Measurements from ENCODE around the gene TMEM255B.

The TMEM255B gene

DNA sequence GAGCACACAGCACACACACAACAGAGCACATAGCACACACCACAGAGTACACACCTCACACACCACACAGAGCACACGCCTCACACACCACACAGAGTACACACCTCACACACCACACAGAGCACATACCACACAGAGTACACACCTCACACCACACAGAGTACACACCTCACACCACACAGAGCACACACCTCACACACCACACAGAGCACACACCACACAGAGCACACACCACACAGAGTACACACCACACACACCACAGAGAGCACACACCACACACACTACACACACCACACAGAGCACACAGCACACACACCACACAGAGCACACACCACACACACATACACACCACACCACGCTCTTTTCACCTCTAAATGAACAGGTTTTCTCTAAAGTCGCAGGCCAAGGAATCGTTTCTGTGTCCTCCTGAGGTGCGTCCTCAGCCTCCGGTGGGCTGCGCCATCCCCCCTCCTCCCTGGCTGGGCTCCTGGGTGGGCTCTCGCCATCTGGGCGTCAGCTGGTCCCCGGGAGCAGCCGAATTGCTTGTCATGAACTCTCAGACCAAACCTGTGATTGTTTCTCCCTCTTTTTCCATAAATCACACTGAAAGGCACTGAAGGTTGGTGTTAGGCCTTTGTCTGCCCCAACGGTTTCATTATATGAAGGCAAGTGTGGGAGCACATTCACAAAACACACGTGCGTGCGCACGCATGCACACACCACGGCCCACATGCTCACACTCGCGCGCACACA, 37.4 kb downstream of the TMEM255B start:
- TF ChIP-seq, protein P1, sequence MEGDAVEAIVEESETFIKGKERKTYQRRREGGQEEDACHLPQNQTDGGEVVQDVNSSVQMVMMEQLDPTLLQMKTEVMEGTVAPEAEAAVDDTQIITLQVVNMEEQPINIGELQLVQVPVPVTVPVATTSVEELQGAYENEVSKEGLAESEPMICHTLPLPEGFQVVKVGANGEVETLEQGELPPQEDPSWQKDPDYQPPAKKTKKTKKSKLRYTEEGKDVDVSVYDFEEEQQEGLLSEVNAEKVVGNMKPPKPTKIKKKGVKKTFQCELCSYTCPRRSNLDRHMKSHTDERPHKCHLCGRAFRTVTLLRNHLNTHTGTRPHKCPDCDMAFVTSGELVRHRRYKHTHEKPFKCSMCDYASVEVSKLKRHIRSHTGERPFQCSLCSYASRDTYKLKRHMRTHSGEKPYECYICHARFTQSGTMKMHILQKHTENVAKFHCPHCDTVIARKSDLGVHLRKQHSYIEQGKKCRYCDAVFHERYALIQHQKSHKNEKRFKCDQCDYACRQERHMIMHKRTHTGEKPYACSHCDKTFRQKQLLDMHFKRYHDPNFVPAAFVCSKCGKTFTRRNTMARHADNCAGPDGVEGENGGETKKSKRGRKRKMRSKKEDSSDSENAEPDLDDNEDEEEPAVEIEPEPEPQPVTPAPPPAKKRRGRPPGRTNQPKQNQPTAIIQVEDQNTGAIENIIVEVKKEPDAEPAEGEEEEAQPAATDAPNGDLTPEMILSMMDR (IDR thresholded peaks at IDR 0.05; ENCODE audit: insufficient read depth, low read depth, low read length, missing control alignments) = no peak
- no peak for DNase-seq (ENCODE audit: low read depth)
- H3K4me3 ChIP-seq (ENCODE audit: low read depth, low read length) = no peak overlapping the region

DNA sequence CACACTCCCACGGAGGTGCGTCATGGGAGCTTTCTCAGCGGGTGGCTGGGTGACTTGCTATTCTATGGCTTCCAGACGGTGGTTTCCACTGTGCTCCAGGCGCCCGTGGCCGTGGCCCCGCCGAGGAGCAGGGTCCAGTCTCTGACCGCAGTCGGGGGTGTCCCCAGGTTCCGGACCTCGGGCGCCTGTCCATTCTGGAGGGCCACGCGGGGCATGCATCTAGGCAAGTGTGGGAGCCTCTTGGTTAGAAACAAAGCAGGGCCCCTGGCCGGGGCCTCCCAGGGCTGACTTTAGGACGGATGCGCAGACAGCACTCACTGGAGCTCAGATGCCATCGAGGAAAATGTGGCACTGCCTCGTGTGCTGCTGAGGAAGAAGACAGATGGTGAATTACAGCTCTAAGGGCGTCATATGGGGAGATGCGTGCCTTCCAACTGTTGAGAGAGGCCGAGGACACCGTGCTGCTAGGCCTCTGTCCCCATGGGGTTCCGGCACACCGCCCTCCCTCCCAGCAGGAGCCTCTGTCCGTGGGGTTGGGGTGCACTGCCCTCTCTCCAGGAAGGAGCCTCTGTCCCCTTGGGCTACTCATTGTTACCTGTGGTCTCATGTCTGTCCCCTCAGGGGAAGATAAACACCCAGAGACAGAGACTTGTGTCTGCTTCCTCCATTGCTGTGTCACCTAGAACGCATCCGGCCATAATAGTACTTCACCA, 38.1 kb downstream of the TMEM255B start:
- TF ChIP-seq, protein P1 (IDR thresholded peaks at IDR 0.05; ENCODE audit: insufficient read depth, low read depth, low read length, missing control alignments) = no peak
- no peak overlapping the region for H3K4me3 ChIP-seq (ENCODE audit: low read depth, low read length)
- no peak for DNase-seq (ENCODE audit: low read depth)

DNA sequence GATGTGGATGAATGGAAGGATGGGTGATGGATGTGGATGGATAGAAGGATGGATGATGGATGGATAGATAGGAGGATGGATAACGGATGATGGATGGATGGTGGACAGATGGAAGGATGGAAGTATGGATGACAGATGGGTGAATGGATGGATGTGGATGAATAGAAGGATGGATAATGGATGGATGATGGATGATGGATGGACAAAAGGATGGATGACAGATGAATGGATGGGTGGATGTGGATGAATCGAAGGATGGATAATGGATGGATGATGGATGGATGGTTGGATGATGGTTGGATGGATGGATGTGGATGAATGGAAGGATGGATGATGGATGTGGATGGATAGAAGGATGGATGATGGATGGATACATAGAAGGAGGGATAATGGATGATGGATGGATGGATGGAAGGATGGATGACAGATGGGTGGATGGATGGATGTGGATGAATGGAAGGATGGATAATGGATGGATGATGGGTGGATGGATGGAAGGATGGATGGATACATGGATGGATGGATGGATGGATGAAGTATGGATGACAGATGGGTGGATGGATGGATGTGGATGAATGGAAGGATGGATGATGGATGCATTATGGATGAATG, 39.3 kb downstream of the TMEM255B start:
- DNase-seq (ENCODE audit: low read depth) = no peak
- H3K4me3 ChIP-seq (ENCODE audit: low read depth, low read length) = no peak overlapping the region
- TF ChIP-seq, protein P1 (IDR thresholded peaks at IDR 0.05; ENCODE audit: insufficient read depth, low read depth, low read length, missing control alignments) = no peak

DNA sequence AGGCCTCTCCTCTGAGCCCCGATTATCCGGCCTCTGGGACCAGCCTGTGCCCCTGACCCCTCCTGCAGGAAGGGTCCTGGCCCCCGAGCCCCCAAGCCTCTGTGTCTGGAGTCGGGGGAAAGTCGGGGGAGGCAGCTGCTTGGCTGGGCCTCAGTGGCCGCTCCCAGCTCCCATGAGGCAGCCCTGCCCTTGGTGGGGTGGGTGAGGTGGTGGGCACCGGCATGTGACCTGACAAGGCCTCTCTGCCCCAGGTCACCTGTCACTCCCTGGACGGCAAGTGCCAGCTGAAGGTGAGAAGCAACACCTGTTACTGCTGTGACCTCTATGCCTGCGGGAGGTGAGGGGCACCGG, 41.5 kb downstream of the TMEM255B start:
- DNase-seq (ENCODE audit: low read depth) = no peak
- no peak overlapping the region for H3K4me3 ChIP-seq (ENCODE audit: low read depth, low read length)
- TF ChIP-seq, protein P1 (IDR thresholded peaks at IDR 0.05; ENCODE audit: insufficient read depth, low read depth, low read length, missing control alignments) = no peak

DNA sequence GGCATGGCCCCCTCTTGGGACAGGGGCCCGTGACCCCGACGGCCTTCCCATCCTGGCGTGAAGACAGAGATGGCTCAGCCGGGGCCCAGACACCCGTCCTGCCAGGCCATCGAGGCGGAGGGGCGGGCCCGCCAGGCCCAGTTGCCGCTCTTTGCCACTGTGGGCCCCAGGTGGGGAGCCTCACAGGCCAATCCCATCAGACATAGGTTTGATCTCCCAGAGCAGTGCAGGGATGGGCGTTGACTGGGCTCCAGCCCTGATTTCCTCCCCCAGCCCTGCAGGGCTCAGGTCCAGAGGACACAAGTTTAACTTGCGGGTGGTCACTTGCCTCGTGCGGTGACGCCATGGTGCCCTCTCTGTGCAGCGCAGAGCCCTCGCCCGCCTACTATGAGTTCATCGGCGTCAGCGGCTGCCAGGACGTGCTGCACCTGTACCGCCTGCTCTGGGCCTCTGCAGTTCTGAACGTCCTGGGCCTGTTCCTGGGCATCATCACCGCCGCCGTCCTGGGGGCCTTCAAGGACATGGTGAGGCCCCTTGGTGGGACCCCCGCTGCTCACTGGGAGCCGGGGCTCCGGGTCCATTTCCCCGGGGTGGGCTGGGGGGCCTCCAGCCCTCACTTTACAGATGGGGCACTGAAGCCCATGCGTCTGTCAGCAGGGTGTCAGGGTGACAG, 42.4 kb downstream of the TMEM255B start:
- DNase-seq (ENCODE audit: low read depth) = no peak
- TF ChIP-seq, protein P1 (IDR thresholded peaks at IDR 0.05; ENCODE audit: insufficient read depth, low read depth, low read length, missing control alignments) = no peak
- H3K4me3 ChIP-seq (ENCODE audit: low read depth, low read length) = no peak overlapping the region

DNA sequence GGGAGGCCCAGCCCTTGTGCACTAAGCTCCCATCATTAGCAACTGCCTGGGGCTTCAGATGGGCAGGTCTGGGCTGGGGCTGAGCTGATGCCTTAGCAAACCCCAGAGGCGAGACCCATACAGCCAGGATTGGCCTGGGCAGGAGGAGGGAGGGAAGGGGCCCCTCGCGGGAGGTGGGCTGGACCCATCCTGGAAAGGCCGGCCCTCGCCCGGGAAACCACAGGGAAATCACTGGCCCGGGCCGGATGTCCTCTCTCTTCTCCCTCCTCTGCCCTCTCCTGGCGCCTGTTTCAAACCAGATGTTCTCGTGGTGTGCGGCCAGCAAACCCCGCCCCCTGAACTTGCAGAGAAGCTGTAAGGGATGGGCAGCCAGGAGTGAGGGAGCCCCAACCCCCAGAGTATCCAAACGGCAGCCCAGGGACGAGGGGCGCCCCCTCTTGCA, 43.1 kb downstream of the TMEM255B start:
- no peak overlapping the region for H3K4me3 ChIP-seq (ENCODE audit: low read depth, low read length)
- TF ChIP-seq, protein P1 (IDR thresholded peaks at IDR 0.05; ENCODE audit: insufficient read depth, low read depth, low read length, missing control alignments) = no peak
- DNase-seq (ENCODE audit: low read depth) = no peak

Data from GM12865 (cell line).